A673 (cell line): ENCODE results near the gene TRAPPC2L. TPM values are rescaled to one million over a fixed set of nuclear protein-coding genes. Genes with fewer than 3 reads are reported as not detected.

ENCODE experiments used
- BruUV-seq: library from RNA; stranded (reverse); fragments of 400-500 nt; replicated peaks from 2 replicates; lab custom pipeline; 2021; lab: Mats Ljungman, UMichigan
- CTCF ChIA-PET: fragments of 300-600 bp; sonication (Branson Sonifier 250); formaldehyde crosslinking; loops from one replicate; lab custom pipeline; 2022; ENCODE audit warnings: antibody characterized with exemption; lab: Charles Lee
- POLR2A ChIA-PET: fragments of 300-600 bp; sonication (Branson Sonifier 250); formaldehyde crosslinking; loops from one replicate; lab custom pipeline; 2022; ENCODE audit warnings: antibody characterized with exemption; ENCODE audit not compliant: low non-redundant PET; lab: Charles Lee
- DNase-seq: peaks from one replicate; pipeline ENCODE4 v3.0.0-alpha.2; 2015; ENCODE audit warnings: low spot score
- H3K27ac ChIP-seq: fragments of 200-600 bp; sonication (generic); 2 replicates; pipeline ENCODE4 v1.5.1; 2016; ENCODE audit warnings: mixed run types, low read depth, mild to moderate bottlenecking, mixed read lengths, antibody characterized with exemption, low read length; ENCODE audit not compliant: poor library complexity, severe bottlenecking
- H3K27me3 ChIP-seq: fragments of 200-600 bp; sonication (generic); replicated peaks from 2 replicates; pipeline ENCODE4 v1.6.1; 2017; ENCODE audit warnings: mixed run types, low read depth, mild to moderate bottlenecking, mixed read lengths, antibody characterized with exemption, low read length; ENCODE audit not compliant: insufficient read depth, poor library complexity
- H3K36me3 ChIP-seq: fragments of 200-600 bp; sonication (generic); 2 replicates; pipeline ENCODE4 v1.6.1; 2016; ENCODE audit warnings: mixed run types, mild to moderate bottlenecking, mixed read lengths, antibody characterized with exemption, low read length; ENCODE audit not compliant: insufficient read depth, poor library complexity, severe bottlenecking
- H3K4me1 ChIP-seq: fragments of 200-600 bp; sonication (generic); 2 replicates; pipeline ENCODE4 v1.6.1; 2017; ENCODE audit warnings: mixed run types, mild to moderate bottlenecking, mixed read lengths, antibody characterized with exemption, low read length; ENCODE audit not compliant: insufficient read depth, poor library complexity, severe bottlenecking
- H3K4me3 ChIP-seq: fragments of 200-600 bp; sonication (generic); 2 replicates; pipeline ENCODE4 v1.5.1; 2016; ENCODE audit warnings: low read depth, mixed run types, mild to moderate bottlenecking, mixed read lengths, low read length; ENCODE audit not compliant: poor library complexity, severe bottlenecking
- H3K9me3 ChIP-seq: fragments of 200-600 bp; sonication (generic); 2 replicates; pipeline ENCODE4 v1.6.1; 2016; ENCODE audit warnings: mixed run types, low read depth, mild to moderate bottlenecking, mixed read lengths, antibody characterized with exemption, low read length; ENCODE audit not compliant: poor library complexity, severe bottlenecking
- CTCF ChIP-seq: fragments of 300-800, 200-600 bp; sonication (generic); conservative IDR thresholded peaks from 2 replicates; pipeline ENCODE4 v1.5.1; 2017; ENCODE audit warnings: low read depth, mild to moderate bottlenecking, antibody characterized with exemption, low read length, moderate library complexity, mixed read lengths
- EZH2 ChIP-seq: fragments of 200-600 bp; sonication (generic); IDR thresholded peaks from 2 replicates; pipeline ENCODE4 v1.6.1; 2017; ENCODE audit warnings: borderline replicate concordance, low read depth, mild to moderate bottlenecking, mixed read lengths, antibody characterized with exemption, low read length; ENCODE audit not compliant: poor library complexity, severe bottlenecking
- intact Hi-C: fragments of 100-400 bp; cut with micrococcal nuclease; formaldehyde crosslinking; loops from one replicate; pipeline ENCODE4 v1.10.0; 2022; ENCODE audit not compliant: unreplicated experiment
- total RNA-seq: library from RNA; stranded (reverse); gene quantifications from 2 replicates; pipeline ENCODE4 v1.2.3, GENCODE V29; 2021

TRAPPC2L gene
- total RNA-seq, 1 experiment from 2014 or later: 98.6 TPM

GRCh38 chr16:88880226-88881006 lies 23.5 kb downstream of the TRAPPC2L start:
- intact Hi-C loops: no loop called here
- no peaks in the 10 kb centered on the region for H3K9me3 ChIP-seq
- H3K4me1 ChIP-seq: no peaks in the 10 kb centered on the region
- BruUV-seq: no TSS peak
- H3K36me3 ChIP-seq: no peaks in the 10 kb centered on the region
- CTCF ChIA-PET: no interaction called here
- no peak overlapping the region for H3K4me3 ChIP-seq
- H3K27me3 ChIP-seq: no peaks in the 10 kb centered on the region
- POLR2A ChIA-PET: no interaction called here
- H3K27ac ChIP-seq: no peak overlapping the region
- no peak for DNase-seq
- TF ChIP-seq EZH2 (no peak), CTCF (no peak)

- ChIA-PET CTCF (no interaction called here), POLR2A (no interaction called here)
- no peak overlapping the region for H3K27ac ChIP-seq
- H3K36me3 ChIP-seq: no peaks in the 10 kb centered on the region
- intact Hi-C loops: no loop called here
- no peak for TF ChIP-seq CTCF
- no peak for TF ChIP-seq EZH2
- no peaks in the 10 kb centered on the region for H3K4me1 ChIP-seq
- H3K4me3 ChIP-seq: no peak overlapping the region
- no TSS peak for BruUV-seq
- no peaks in the 10 kb centered on the region for H3K27me3 ChIP-seq
- no peaks in the 10 kb centered on the region for H3K9me3 ChIP-seq
- no peak for DNase-seq
Measured at GRCh38 chr16:88881007-88881615, 24.2 kb downstream of the TRAPPC2L start.

GRCh38 chr16:88881675-88882357 lies 24.9 kb downstream of the TRAPPC2L start:
- Histone ChIP-seq H3K9me3 (no peaks in the 10 kb centered on the region), H3K4me3 (no peak overlapping the region), H3K27me3 (no peaks in the 10 kb centered on the region), H3K36me3 (no peaks in the 10 kb centered on the region), H3K4me1 (no peaks in the 10 kb centered on the region), H3K27ac (no peak overlapping the region)
- ChIA-PET POLR2A (interaction anchor here (0.5 kb wide), 1 partner anchor 24 kb away, joined by 11 read pairs; no protein-coding TSS in a partner anchor), CTCF (no interaction called here)
- intact Hi-C loops: no loop called here
- no peak for TF ChIP-seq CTCF
- TF ChIP-seq EZH2: no peak
- no TSS peak for BruUV-seq
- no peak for DNase-seq
